Ascending aorta (tissue), 2 donors: ENCODE data around the gene RBPJ. TPM values are rescaled to one million over a fixed set of nuclear protein-coding genes. Genes with fewer than 3 reads are reported as not detected.

ENCODE experiments used
- DNase-seq, 2 donors: peaks; one replicate each; pipeline ENCODE4 v3.0.0-alpha.2; 2019; ENCODE audit warnings: low spot score in 2 of 2
- H3K27ac ChIP-seq, 2 donors: fragments of 200-600 bp; sonication (generic); one replicate each; pipeline ENCODE4 v1.5.1; 2016 to 2017; ENCODE audit warnings: mild to moderate bottlenecking in 1 of 2
- H3K27me3 ChIP-seq: fragments of 200-600 bp; sonication (generic); one replicate; pipeline ENCODE4 v1.5.1; 2017
- H3K36me3 ChIP-seq, 2 donors: fragments of 200-600 bp; sonication (generic); one replicate each; pipeline ENCODE4 v1.5.1; 2016
- H3K4me1 ChIP-seq, 2 donors: fragments of 200-600 bp; sonication (generic); one replicate each; pipeline ENCODE4 v1.5.1; 2016 to 2017; ENCODE audit warnings: mild to moderate bottlenecking in 1 of 2
- H3K4me3 ChIP-seq, 2 donors: fragments of 200-600 bp; sonication (generic); one replicate each; pipeline ENCODE4 v1.5.1; 2016 to 2017; ENCODE audit warnings: mild to moderate bottlenecking in 1 of 2
- H3K9me3 ChIP-seq, 2 donors: fragments of 200-600 bp; sonication (generic); one replicate each; pipeline ENCODE4 v1.5.1; 2016
- CTCF ChIP-seq, 3 experiments: fragments of 200-600 bp in 2 of 3; fragments of 450-650 bp in 1 of 3; sonication (generic) in 2 of 3; IDR thresholded peaks; one replicate each; pipeline ENCODE4 v1.5.1; 2016 to 2019; ENCODE audit warnings: antibody characterized with exemption in 3 of 3, mild to moderate bottlenecking in 1 of 3, moderate library complexity in 1 of 3
- intact Hi-C: fragments of 100-400 bp; cut with DNase I; formaldehyde crosslinking; loops from one replicate; pipeline ENCODE4 v1.15.1; 2023
- total RNA-seq: library from RNA; depleted of rRNA; stranded (reverse); fragments of >200 nt; gene quantifications from one replicate; pipeline ENCODE4 v1.1.0, GENCODE V29; 2016

The RBPJ gene
- total RNA-seq, 1 donor from 2014 or later = 17.6 TPM

- Histone ChIP-seq H3K36me3 (no peaks in the 10 kb centered on the region), H3K27ac (no peak overlapping the region), H3K9me3 (no peaks in the 10 kb centered on the region), H3K4me3 (no peak overlapping the region), H3K27me3 (no peaks in the 10 kb centered on the region), H3K4me1 (no peaks in the 10 kb centered on the region)
- no peak for TF ChIP-seq CTCF (IDR thresholded peaks at IDR 0.05)
- intact Hi-C loops = no loop called here
- DNase-seq = no peak
These were observed 162.0 kb downstream of the RBPJ start for GRCh38 chr4:26482508-26483462.

GRCh38 chr4:26484032-26484515 lies 163.3 kb downstream of the RBPJ start:
- no peak for DNase-seq
- no peaks in the 10 kb centered on the region for H3K4me1 ChIP-seq

GRCh38 chr4:26484516-26484915 lies 163.7 kb downstream of the RBPJ start:
- Histone ChIP-seq H3K27me3 (no peaks in the 10 kb centered on the region), H3K9me3 (no peaks in the 10 kb centered on the region), H3K4me1 (no peaks in the 10 kb centered on the region), H3K36me3 (no peaks in the 10 kb centered on the region), H3K27ac (no peak overlapping the region), H3K4me3 (no peak overlapping the region)
- TF ChIP-seq CTCF (IDR thresholded peaks at IDR 0.05) = no peak
- DNase-seq = no peak
- intact Hi-C loops = no loop called here

More at GRCh38 chr4:26484032-26484515, 163.3 kb downstream of the RBPJ start:
- intact Hi-C loops = no loop called here
- Histone ChIP-seq H3K27ac (no peak overlapping the region), H3K36me3 (no peaks in the 10 kb centered on the region), H3K9me3 (no peaks in the 10 kb centered on the region), H3K27me3 (no peaks in the 10 kb centered on the region), H3K4me3 (no peak overlapping the region)
- no peak for TF ChIP-seq CTCF (IDR thresholded peaks at IDR 0.05)

Other genes with a start within 250 kb of the RBPJ start
- gene CCKAR, start 169.5 kb downstream of the RBPJ start, total RNA-seq = not detected